ENCODE measurements around the gene RIT1. TPM values are rescaled to one million over a fixed set of nuclear protein-coding genes. Genes with fewer than 3 reads are reported as not detected.

RIT1 gene
- total and polyA plus RNA-seq, 7 donors = 13.1 to 23.2 (median 16.6) TPM

GRCh38 chr1:155946633-155947219 is 35.6 kb upstream of the RIT1 start:
- Histone ChIP-seq H3K36me3 (peaks cover 22 to 55% (median 48%) of the 10 kb centered on the region in 4 donors), H3K4me1 (peaks cover 0 to 4% (median 0%) of the 10 kb centered on the region in 4 donors), H3K27ac (no peak overlapping the region), H3K4me3 (no peak overlapping the region), H3K27me3 (no peaks in the 10 kb centered on the region), H3K9me3 (no peaks in the 10 kb centered on the region)
- DNase-seq = peak; percentile 27
- 78 to 83% methylated on average over 8 of the region's 8 CpGs for WGBS, 2 donors
- intact Hi-C loops (cut with DNase I) = no loop called here
- TF ChIP-seq POLR2A (IDR thresholded peaks at IDR 0.05) (no peak), EP300 (IDR thresholded peaks at IDR 0.05) (no peak), POLR2AphosphoS5 (IDR thresholded peaks at IDR 0.05) (no peak)
- TF ChIP-seq, protein P1, sequence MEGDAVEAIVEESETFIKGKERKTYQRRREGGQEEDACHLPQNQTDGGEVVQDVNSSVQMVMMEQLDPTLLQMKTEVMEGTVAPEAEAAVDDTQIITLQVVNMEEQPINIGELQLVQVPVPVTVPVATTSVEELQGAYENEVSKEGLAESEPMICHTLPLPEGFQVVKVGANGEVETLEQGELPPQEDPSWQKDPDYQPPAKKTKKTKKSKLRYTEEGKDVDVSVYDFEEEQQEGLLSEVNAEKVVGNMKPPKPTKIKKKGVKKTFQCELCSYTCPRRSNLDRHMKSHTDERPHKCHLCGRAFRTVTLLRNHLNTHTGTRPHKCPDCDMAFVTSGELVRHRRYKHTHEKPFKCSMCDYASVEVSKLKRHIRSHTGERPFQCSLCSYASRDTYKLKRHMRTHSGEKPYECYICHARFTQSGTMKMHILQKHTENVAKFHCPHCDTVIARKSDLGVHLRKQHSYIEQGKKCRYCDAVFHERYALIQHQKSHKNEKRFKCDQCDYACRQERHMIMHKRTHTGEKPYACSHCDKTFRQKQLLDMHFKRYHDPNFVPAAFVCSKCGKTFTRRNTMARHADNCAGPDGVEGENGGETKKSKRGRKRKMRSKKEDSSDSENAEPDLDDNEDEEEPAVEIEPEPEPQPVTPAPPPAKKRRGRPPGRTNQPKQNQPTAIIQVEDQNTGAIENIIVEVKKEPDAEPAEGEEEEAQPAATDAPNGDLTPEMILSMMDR (IDR thresholded peaks at IDR 0.05) = no peak

GRCh38 chr1:155944444-155944799 is 33.3 kb upstream of the RIT1 start:
- no peak for DNase-seq
- no peaks in the 10 kb centered on the region for H3K9me3 ChIP-seq
- no peak overlapping the region for H3K4me3 ChIP-seq
- H3K4me1 ChIP-seq = peaks cover 0 to 9% (median 4%) of the 10 kb centered on the region in 4 donors
- H3K36me3 ChIP-seq = peaks cover 10 to 32% (median 25%) of the 10 kb centered on the region in 4 donors
- TF ChIP-seq POLR2AphosphoS5 (IDR thresholded peaks at IDR 0.05) (no peak), POLR2A (IDR thresholded peaks at IDR 0.05) (no peak), EP300 (IDR thresholded peaks at IDR 0.05) (no peak)
- TF ChIP-seq, protein P1 (IDR thresholded peaks at IDR 0.05) = no peak
- H3K27ac ChIP-seq = peak overlapping the region in 1 of 4 donors; percentile 25
- WGBS, 2 donors = 12 to 48% methylated on average over 6 of the region's 6 CpGs
- intact Hi-C loops (cut with DNase I) = no loop called here
- H3K27me3 ChIP-seq = no peaks in the 10 kb centered on the region

DNA sequence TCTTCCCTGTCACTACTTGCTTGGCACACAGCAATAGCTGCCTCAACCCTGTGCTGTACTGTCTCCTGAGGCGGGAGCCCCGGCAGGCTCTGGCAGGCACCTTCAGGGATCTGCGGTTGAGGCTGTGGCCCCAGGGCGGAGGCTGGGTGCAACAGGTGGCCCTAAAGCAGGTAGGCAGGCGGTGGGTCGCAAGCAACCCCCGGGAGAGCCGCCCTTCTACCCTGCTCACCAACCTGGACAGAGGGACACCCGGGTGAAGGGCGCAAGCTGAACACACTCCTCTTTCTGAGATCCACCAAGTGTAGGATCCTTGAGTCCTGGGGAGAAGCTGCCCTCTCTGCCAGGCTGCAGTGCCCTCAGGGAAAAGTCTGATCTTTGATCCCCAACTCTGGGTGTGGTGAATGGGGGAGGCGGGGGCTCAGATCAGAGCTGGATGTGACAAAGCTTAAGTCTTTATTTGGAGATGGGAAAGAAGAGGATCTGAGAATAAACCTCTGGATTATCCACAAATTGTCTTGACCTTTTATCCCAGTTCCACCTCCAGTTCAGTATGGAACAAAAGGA is 31.5 kb upstream of the RIT1 start:
- 15 to 68% methylated on average over 11 of the region's 11 CpGs for WGBS, 2 donors

DNA sequence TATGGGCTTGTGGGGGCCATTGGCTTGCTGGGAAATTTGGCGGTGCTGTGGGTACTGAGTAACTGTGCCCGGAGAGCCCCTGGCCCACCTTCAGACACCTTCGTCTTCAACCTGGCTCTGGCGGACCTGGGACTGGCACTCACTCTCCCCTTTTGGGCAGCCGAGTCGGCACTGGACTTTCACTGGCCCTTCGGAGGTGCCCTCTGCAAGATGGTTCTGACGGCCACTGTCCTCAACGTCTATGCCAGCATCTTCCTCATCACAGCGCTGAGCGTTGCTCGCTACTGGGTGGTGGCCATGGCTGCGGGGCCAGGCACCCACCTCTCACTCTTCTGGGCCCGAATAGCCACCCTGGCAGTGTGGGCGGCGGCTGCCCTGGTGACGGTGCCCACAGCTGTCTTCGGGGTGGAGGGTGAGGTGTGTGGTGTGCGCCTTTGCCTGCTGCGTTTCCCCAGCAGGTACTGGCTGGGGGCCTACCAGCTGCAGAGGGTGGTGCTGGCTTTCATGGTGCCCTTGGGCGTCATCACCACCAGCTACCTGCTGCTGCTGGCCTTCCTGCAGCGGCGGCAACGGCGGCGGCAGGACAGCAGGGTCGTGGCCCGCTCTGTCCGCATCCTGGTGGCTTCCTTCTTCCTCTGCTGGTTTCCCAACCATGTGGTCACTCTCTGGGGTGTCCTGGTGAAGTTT is 30.8 kb upstream of the RIT1 start:
- Histone ChIP-seq H3K27ac (peak overlapping the region in 2 of 4 donors; percentile 40 to 70), H3K9me3 (no peaks in the 10 kb centered on the region), H3K27me3 (no peaks in the 10 kb centered on the region), H3K36me3 (peaks cover 0 to 7% (median 3%) of the 10 kb centered on the region in 4 donors), H3K4me1 (peaks cover 0 to 9% (median 6%) of the 10 kb centered on the region in 4 donors), H3K4me3 (no peak overlapping the region)
- intact Hi-C loops (cut with DNase I) = no loop called here
- no peak for DNase-seq
- TF ChIP-seq EP300 (IDR thresholded peaks at IDR 0.05) (no peak), POLR2A (IDR thresholded peaks at IDR 0.05) (no peak), POLR2AphosphoS5 (IDR thresholded peaks at IDR 0.05) (peak in 1 of 4 donors; percentile 13)
- TF ChIP-seq, protein P1 (IDR thresholded peaks at IDR 0.05) = no peak
- WGBS, 2 donors = 20 to 65% methylated on average over 29 of the region's 29 CpGs

More for the DNA sequence above, 31.5 kb upstream of the RIT1 start:
- H3K9me3 ChIP-seq = no peaks in the 10 kb centered on the region
- peaks cover 7 to 14% (median 9%) of the 10 kb centered on the region in 4 donors for H3K36me3 ChIP-seq
- TF ChIP-seq, protein P1 (IDR thresholded peaks at IDR 0.05) = no peak
- no peak for TF ChIP-seq POLR2AphosphoS5 (IDR thresholded peaks at IDR 0.05)
- TF ChIP-seq POLR2A (IDR thresholded peaks at IDR 0.05) = no peak
- no peak for TF ChIP-seq EP300 (IDR thresholded peaks at IDR 0.05)
- peaks cover 0 to 9% (median 6%) of the 10 kb centered on the region in 4 donors for H3K4me1 ChIP-seq
- no peak overlapping the region for H3K4me3 ChIP-seq
- H3K27ac ChIP-seq = no peak overlapping the region
- intact Hi-C loops (cut with DNase I) = no loop called here
- H3K27me3 ChIP-seq = no peaks in the 10 kb centered on the region
- DNase-seq = no peak

All from sigmoid colon (tissue), 7 donors.